HepG2 (cell line): ENCODE data around the gene PKP4. TPM values are rescaled to one million over a fixed set of nuclear protein-coding genes. Genes with fewer than 3 reads are reported as not detected.

Experiments
- AFF4 ChIP-seq: sonication (generic); formaldehyde crosslinking; IDR thresholded peaks from 2 replicates; pipeline ENCODE4 v1.4.0; 2020; ENCODE audit warnings: missing genetic modification reagents
- ARNT ChIP-seq: fragments of 450-650 bp; IDR thresholded peaks from 2 replicates; pipeline ENCODE4 v1.6.1; 2017
- ATF4 ChIP-seq, 2 experiments: fragments of 450-650 bp in 1 of 2; sonication (generic) in 1 of 2; formaldehyde crosslinking; IDR thresholded peaks; 2 replicates each; pipeline versions ENCODE4 v1.5.0 to v1.8.0; 2020 to 2022; ENCODE audit warnings: mild to moderate bottlenecking in 1 of 2, missing genetic modification reagents in 1 of 2
- CENPX ChIP-seq: sonication (generic); formaldehyde crosslinking; IDR thresholded peaks from 2 replicates; pipeline ENCODE4 v1.9.0; 2021; ENCODE audit warnings: mild to moderate bottlenecking, missing genetic modification reagents, moderate library complexity
- KLF13 ChIP-seq: sonication (generic); formaldehyde crosslinking; IDR thresholded peaks from 2 replicates; pipeline ENCODE4 v1.4.0; 2020; ENCODE audit warnings: mild to moderate bottlenecking, missing genetic modification reagents
- MED1 ChIP-seq: sonication (generic); formaldehyde crosslinking; IDR thresholded peaks from 2 replicates; pipeline ENCODE4 v1.4.0; 2020; ENCODE audit warnings: missing genetic modification reagents
- MEIS2 ChIP-seq: sonication (generic); formaldehyde crosslinking; IDR thresholded peaks from 2 replicates; pipeline ENCODE4 v1.9.0; 2021; ENCODE audit warnings: mild to moderate bottlenecking, missing genetic modification reagents
- MXD4 ChIP-seq: IDR thresholded peaks from 2 replicates; pipeline ENCODE4 v1.6.1; 2016; ENCODE audit warnings: mild to moderate bottlenecking, missing biosample characterization, missing genetic modification reagents
- NPAS2 ChIP-seq: sonication (generic); formaldehyde crosslinking; IDR thresholded peaks from 2 replicates; pipeline ENCODE4 v1.8.0; 2022; ENCODE audit warnings: mild to moderate bottlenecking, missing genetic modification reagents, borderline replicate concordance
- PTBP1 ChIP-seq: fragments of 200-400 bp; formaldehyde crosslinking; IDR thresholded peaks from 2 replicates; pipeline ENCODE4 v1.6.1; 2018; ENCODE audit warnings: low read length, low read depth; ENCODE audit not compliant: poor library complexity, severe bottlenecking
- RAD21 ChIP-seq: fragments of 450-650 bp; formaldehyde crosslinking; IDR thresholded peaks from 2 replicates; pipeline ENCODE4 v1.5.0; 2020; ENCODE audit warnings: mild to moderate bottlenecking
- RARA ChIP-seq: IDR thresholded peaks from 2 replicates; pipeline ENCODE4 v1.6.1; 2016; ENCODE audit warnings: missing genetic modification reagents, missing compliant biosample characterization
- RXRA ChIP-seq: sonication (generic); formaldehyde crosslinking; IDR thresholded peaks from 2 replicates; pipeline ENCODE4 v1.5.1; 2020; ENCODE audit warnings: missing genetic modification reagents
- SMARCC2 ChIP-seq: fragments of 450-650 bp; IDR thresholded peaks from 2 replicates; pipeline ENCODE4 v1.6.1; 2017; ENCODE audit warnings: antibody characterized with exemption, mild to moderate bottlenecking
- TBX3 ChIP-seq: fragments of 450-650 bp; IDR thresholded peaks from 2 replicates; pipeline ENCODE4 v1.6.1; 2017; ENCODE audit warnings: antibody characterized with exemption, mild to moderate bottlenecking, inconsistent platforms, borderline replicate concordance
- ZNF513 ChIP-seq: sonication (generic); formaldehyde crosslinking; conservative IDR thresholded peaks from 2 replicates; pipeline ENCODE4 v1.5.0; 2020; ENCODE audit warnings: missing genetic modification reagents
- ZNF574 ChIP-seq: sonication (generic); formaldehyde crosslinking; IDR thresholded peaks from 2 replicates; pipeline ENCODE4 v1.4.0; 2020; ENCODE audit warnings: missing genetic modification reagents
- ZNF580 ChIP-seq: IDR thresholded peaks from 2 replicates; pipeline ENCODE4 v1.6.1; 2016; ENCODE audit warnings: low read depth, borderline replicate concordance
- ZNF678 ChIP-seq: sonication (generic); formaldehyde crosslinking; IDR thresholded peaks from 2 replicates; pipeline ENCODE4 v1.4.0; 2020; ENCODE audit warnings: mild to moderate bottlenecking, missing genetic modification reagents
- polyA plus RNA-seq, 8 experiments: library from polyadenylated mRNA; depleted of rRNA in 3 of 8; stranded (reverse) in 7 of 8; unstranded in 1 of 8; fragments of >200 nt; fragmentation: Illumina TruSeq in 4 of 8; extraction: Trizol in 4 of 8; gene quantifications; 2 replicates each; pipeline versions ENCODE4 v1.2.1 to v1.2.3, GENCODE V29; 2011 to 2016; ENCODE audit warnings: low read depth in 4 of 8, missing spikeins in 1 of 8, mixed read lengths in 1 of 8; ENCODE audit not compliant: insufficient read depth in 1 of 8
- total RNA-seq, 5 experiments: library from RNA; depleted of rRNA; stranded (reverse); fragments of >200 nt; fragmentation: Illumina TruSeq; extraction: Trizol; gene quantifications; 2 replicates each; pipeline ENCODE4 v1.2.3, GENCODE V29; 2016; ENCODE audit warnings: low read depth in 1 of 5

PKP4 gene
- total and polyA plus RNA-seq, 2 of the 13 experiments (the other 11 are each of a cell fraction or from before 2014, with no cell fraction given) = 80.9 to 90.5 TPM

- TF ChIP-seq ARNT (no peak), ZNF574 (CRISPR knock-in tag) (peak; percentile 93), RAD21 (CRISPR knock-in tag) (peak; percentile 93), MED1 (CRISPR knock-in tag) (peak; percentile 96), TBX3 (peak; percentile 87), ZNF580 (CRISPR knock-in tag) (peak; percentile 95), SMARCC2 (no peak), KLF13 (peak; percentile 77; the same call in 1 of the 2 replicates), ATF4 (CRISPR knock-in tag; IDR thresholded peaks at IDR 0.05) (peak in 1 of 2 experiments; percentile 79; a peak in 2 of 4 replicates), ZNF678 (CRISPR knock-in tag) (peak; percentile 97), MEIS2 (CRISPR knock-in tag) (peak; percentile 98), RARA (CRISPR knock-in tag) (peak; percentile 93), MXD4 (CRISPR knock-in tag) (peak; percentile 91), RXRA (CRISPR knock-in tag) (peak; percentile 97), NPAS2 (CRISPR knock-in tag) (no peak), AFF4 (CRISPR knock-in tag) (0 out of 2 replicates have a peak, but pooled peaks have one; percentile 73), ZNF513 (CRISPR knock-in tag) (no peak), CENPX (CRISPR knock-in tag) (no peak), PTBP1 (peak; percentile 75)
These were observed 1.3 kb downstream of the PKP4 start (continued) for GRCh38 chr2:158457826-158458616.
